NAMALWA (cell line): ENCODE measurements around the gene KRT1.
"Not testable (repeated sequence)": the region's sequence is repeated elsewhere in the genome, so short reads cannot be mapped to it uniquely, and the experiment has no call there.

ENCODE experiments used
- DNase-seq: peaks from one replicate; pipeline ENCODE4 v3.0.0-alpha.2; 2015; ENCODE audit warnings: low spot score

Gene KRT1

GRCh38 chr12:52681526-52682380 is 1.5 kb upstream of the KRT1 start:
- no peak for DNase-seq

GRCh38 chr12:52679875-52680274 is 332 bp downstream of the KRT1 start:
- no peak for DNase-seq

- no peak for DNase-seq
Measured at GRCh38 chr12:52677671-52678070, 2.5 kb downstream of the KRT1 start.

GRCh38 chr12:52677126-52677525 is 3.1 kb downstream of the KRT1 start:
- no peak for DNase-seq

GRCh38 chr12:52676163-52676562 is 4.0 kb downstream of the KRT1 start:
- DNase-seq: no peak

- DNase-seq: no peak
Measured at GRCh38 chr12:52675301-52675701, 4.9 kb downstream of the KRT1 start.

- DNase-seq: no peak
Measured at GRCh38 chr12:52674433-52674775, 5.8 kb downstream of the KRT1 start.

- no peak for DNase-seq
Measured at GRCh38 chr12:52673713-52674432, 6.3 kb downstream of the KRT1 start.

GRCh38 chr12:52673217-52673616 is 7.0 kb downstream of the KRT1 start:
- DNase-seq: no peak

- no peak for DNase-seq
Measured at GRCh38 chr12:52672321-52672933, 7.8 kb downstream of the KRT1 start.

GRCh38 chr12:52670961-52671360 is 9.2 kb downstream of the KRT1 start:
- no peak for DNase-seq

GRCh38 chr12:52670506-52670905 is 9.7 kb downstream of the KRT1 start:
- no peak for DNase-seq

GRCh38 chr12:52669941-52670340 is 10.3 kb downstream of the KRT1 start:
- DNase-seq: not testable (repeated sequence)

- no peak for DNase-seq
Measured at GRCh38 chr12:52669426-52669825, 10.8 kb downstream of the KRT1 start.

- DNase-seq: no peak
Measured at GRCh38 chr12:52667931-52668330, 12.3 kb downstream of the KRT1 start.

- DNase-seq: no peak
Measured at GRCh38 chr12:52667509-52667908, 12.7 kb downstream of the KRT1 start.

GRCh38 chr12:52666471-52666870 is 13.7 kb downstream of the KRT1 start:
- DNase-seq: no peak

- DNase-seq: no peak
Measured at GRCh38 chr12:52663420-52663819, 16.8 kb downstream of the KRT1 start.

- no peak for DNase-seq
Measured at GRCh38 chr12:52662918-52663229, 17.3 kb downstream of the KRT1 start.

- no peak for DNase-seq
Measured at GRCh38 chr12:52662093-52662917, 17.9 kb downstream of the KRT1 start.

- no peak for DNase-seq
Measured at GRCh38 chr12:52661668-52662067, 18.5 kb downstream of the KRT1 start.

- DNase-seq: no peak
Measured at GRCh38 chr12:52660934-52661499, 19.2 kb downstream of the KRT1 start.
